Subcutaneous adipose tissue (tissue), 4 donors: Measurements from ENCODE around the gene GJB4. TPM values are rescaled to one million over a fixed set of nuclear protein-coding genes. Genes with fewer than 3 reads are reported as not detected.

Source experiments
- CTCF ChIP-seq: fragments of 450-650 bp; IDR thresholded peaks from one replicate; pipeline ENCODE4 v1.5.1; 2016; ENCODE audit warnings: low read depth, mild to moderate bottlenecking, control low read depth, antibody characterized with exemption, moderate library complexity
- total RNA-seq, 4 donors: library from RNA; depleted of rRNA; stranded (reverse); fragments of >200 nt; gene quantifications; one replicate each; pipeline ENCODE4 v1.1.0, GENCODE V29; 2016

GJB4 gene
- total RNA-seq, 4 donors from 2014 or later = not detected

- TF ChIP-seq CTCF = no peak
These were observed 38.3 kb upstream of the GJB4 start for GRCh38 chr1:34721241-34721640.

- no peak for TF ChIP-seq CTCF
These were observed 37.7 kb upstream of the GJB4 start for GRCh38 chr1:34721646-34722355.

GRCh38 chr1:34726861-34727260, 32.7 kb upstream of the GJB4 start:
- no peak for TF ChIP-seq CTCF

GRCh38 chr1:34730485-34730884, 29.1 kb upstream of the GJB4 start:
- TF ChIP-seq CTCF = no peak

GRCh38 chr1:34736692-34737091, 22.8 kb upstream of the GJB4 start:
- no peak for TF ChIP-seq CTCF

- no peak for TF ChIP-seq CTCF
These were observed 19.9 kb upstream of the GJB4 start for GRCh38 chr1:34739613-34740012.

- no peak for TF ChIP-seq CTCF
These were observed 19.2 kb upstream of the GJB4 start for GRCh38 chr1:34740161-34740868.
